GM12872 (cell line): ENCODE results near the gene NCAPH2.

ENCODE experiments used
- TF ChIP-seq, protein P1 (sequence below): IDR thresholded peaks from 3 replicates; pipeline ENCODE4 v1.5.1; 2011; ENCODE audit warnings: low read depth, mild to moderate bottlenecking, low read length, moderate library complexity; ENCODE audit not compliant: insufficient read depth

Gene NCAPH2

DNA sequence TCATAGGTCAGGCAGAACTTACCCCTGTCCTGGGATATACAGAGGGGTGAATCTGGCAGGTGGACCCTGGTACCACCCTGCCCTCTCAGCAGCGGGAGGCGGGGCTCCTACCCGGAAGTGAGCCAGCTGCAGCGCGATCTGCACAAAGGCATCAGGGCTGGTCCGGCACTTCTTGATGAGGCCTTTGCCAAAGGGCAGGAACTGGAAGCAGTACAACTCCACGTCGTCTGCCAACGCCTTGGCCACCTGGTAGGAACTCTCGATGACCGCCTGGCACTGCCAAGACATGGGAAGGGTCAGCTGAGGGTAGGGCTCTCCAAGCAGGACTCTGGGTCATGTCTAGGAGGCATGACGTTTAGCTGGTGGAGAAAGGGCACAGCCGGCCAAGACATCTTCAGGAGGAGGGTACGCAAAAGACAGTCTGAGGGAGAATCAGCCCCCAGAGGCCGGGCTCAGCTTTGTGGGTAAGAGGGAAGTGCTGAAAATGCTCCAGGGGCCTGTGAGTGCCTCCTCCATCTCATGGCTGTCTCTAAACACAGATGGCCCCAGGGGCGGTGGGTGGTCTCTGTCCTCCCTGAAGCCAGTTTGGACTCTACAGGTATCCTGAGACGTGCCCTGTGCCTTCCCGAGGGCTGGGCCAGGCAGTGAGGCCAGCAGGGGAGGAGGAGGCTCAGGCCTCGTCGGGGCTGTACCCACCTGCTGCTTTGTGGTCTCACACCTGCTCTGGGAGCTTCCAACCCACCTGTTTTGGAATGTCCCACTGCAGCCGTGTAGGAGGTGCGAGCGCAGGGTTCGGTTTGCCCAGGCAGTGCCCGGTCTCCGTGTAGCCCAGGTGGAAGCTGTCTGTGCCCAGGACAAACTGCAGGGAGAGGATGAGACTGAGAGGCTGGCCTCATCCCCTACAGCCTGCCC, 63.5 kb downstream of the NCAPH2 start:
- TF ChIP-seq, protein P1, sequence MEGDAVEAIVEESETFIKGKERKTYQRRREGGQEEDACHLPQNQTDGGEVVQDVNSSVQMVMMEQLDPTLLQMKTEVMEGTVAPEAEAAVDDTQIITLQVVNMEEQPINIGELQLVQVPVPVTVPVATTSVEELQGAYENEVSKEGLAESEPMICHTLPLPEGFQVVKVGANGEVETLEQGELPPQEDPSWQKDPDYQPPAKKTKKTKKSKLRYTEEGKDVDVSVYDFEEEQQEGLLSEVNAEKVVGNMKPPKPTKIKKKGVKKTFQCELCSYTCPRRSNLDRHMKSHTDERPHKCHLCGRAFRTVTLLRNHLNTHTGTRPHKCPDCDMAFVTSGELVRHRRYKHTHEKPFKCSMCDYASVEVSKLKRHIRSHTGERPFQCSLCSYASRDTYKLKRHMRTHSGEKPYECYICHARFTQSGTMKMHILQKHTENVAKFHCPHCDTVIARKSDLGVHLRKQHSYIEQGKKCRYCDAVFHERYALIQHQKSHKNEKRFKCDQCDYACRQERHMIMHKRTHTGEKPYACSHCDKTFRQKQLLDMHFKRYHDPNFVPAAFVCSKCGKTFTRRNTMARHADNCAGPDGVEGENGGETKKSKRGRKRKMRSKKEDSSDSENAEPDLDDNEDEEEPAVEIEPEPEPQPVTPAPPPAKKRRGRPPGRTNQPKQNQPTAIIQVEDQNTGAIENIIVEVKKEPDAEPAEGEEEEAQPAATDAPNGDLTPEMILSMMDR, result no peak

DNA sequence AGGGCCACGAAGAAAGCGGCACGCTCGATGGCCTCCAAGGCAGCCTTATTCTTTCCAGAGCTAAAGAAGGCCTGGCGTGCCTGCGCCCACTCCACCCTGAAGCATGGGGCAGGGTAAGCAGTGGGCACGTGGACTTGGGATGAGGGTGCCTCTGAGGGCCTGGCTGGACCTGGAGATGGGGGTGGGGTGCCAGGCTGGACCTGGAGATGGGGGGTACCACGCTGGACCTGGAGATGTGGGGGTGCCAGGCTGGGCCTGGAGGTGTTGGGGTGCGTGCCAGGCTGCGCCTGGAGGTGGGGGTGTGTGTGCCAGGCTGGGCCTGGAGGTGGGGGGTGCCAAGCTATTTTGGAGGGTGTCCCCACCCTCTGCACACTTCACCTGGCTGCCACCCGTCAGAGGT, 64.9 kb downstream of the NCAPH2 start:
- TF ChIP-seq, protein P1, result no peak

DNA sequence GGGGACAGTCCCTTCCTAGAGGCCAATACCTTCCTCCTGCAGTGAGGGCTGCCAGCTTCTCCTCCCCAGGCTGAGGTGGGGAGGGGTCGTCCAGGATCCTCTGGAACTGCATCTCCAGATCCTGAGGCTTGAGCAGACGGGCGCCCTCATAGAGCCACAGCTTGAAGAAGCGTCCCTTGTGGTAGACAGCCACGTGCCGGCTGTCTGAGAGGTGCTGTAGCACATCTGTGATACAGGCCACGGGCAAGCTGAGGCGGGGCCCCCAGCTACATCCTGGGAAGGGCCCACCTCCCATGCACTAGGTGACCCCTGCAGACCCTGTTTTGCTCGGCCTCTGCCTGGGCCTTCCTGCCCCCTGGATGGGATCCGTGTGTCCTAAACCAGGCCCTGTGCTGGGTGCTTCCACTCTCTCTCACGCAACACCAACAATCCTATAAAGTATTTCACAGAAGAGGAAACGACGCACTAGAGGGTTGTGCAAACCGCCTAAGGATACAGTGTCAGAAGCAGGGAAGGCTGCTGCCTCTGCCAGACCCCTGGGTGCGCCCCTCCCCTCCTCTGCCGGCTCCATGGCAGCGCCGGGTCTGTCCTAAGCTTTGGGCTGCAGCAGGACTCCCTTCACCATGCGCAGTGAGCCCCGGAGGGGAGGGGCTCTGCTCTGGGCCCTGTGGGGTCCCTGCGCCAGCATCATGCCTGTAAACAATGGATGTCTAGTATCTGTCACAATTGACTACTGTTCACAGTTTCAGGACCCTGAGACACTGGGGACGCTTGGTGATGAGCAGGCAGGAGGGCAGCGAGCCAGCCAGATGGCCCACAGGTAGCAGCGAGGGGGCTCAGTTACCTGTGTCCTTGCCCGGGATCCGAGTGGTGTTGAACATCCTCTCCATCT, 65.7 kb downstream of the NCAPH2 start:
- TF ChIP-seq, protein P1, result no peak

DNA sequence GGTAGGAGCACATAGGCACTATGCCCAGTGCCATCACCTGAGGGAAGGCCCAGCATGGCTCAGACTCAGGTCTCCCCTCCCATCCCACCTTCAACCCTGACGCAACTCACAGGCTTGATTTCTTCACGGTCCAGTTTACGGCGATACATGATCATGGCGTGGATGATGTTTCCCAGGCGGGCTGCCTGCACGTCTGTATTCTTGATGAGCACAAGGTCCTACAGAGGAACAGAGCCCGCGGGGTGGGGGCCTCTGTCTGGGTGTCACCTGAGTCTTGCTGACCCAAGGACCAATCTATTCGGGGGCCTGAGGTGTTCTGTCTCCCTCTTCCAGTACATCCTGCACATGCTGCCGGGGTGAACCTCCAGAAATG, 66.3 kb downstream of the NCAPH2 start:
- TF ChIP-seq, protein P1, result no peak
